Stimulated activated CD4-positive, alpha-beta T cell treated with anti-CD3 and anti-CD28 coated beads, Interleukin-15, amount 100 ng/mL, for 48 hours (primary cell): ENCODE data around the gene GMPPB.
"Not testable (repeated sequence)": the region's sequence is repeated elsewhere in the genome, so short reads cannot be mapped to it uniquely, and the experiment has no call there.

Experiments used
- DNase-seq, 2 donors: peaks; one replicate each; pipeline ENCODE4 v3.0.0-alpha.2; 2020; ENCODE audit warnings: low read depth in 2 of 2

The GMPPB gene

GRCh38 chr3:49723628-49724551, at the start of gene GMPPB:
GMPPB (minus strand) TSS chr3:49723951; CDS start chr3:49723726, 225 bp downstream.
- DNase-seq: peak; percentile 90 to 92

DNA sequence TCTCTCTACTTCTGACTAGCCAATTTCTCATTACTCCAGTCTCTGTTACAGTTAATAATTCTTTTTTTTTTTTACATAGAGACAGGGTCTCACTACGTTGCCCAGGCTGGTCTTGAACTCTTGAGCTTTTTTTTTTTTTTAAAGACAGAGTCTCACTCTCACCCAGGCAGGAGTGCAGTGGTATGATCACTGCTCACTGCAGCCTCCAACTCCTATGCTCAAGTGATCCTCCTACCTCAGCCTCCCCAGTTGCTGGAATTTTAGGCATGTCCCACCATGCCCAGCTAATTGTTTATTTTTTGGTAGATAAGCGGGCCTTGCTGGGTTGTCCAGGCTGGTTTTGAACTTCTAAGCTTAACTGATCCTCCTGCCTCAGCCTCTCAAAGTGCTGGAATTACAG, 49.0 kb upstream of the GMPPB start:
- no peak for DNase-seq

DNA sequence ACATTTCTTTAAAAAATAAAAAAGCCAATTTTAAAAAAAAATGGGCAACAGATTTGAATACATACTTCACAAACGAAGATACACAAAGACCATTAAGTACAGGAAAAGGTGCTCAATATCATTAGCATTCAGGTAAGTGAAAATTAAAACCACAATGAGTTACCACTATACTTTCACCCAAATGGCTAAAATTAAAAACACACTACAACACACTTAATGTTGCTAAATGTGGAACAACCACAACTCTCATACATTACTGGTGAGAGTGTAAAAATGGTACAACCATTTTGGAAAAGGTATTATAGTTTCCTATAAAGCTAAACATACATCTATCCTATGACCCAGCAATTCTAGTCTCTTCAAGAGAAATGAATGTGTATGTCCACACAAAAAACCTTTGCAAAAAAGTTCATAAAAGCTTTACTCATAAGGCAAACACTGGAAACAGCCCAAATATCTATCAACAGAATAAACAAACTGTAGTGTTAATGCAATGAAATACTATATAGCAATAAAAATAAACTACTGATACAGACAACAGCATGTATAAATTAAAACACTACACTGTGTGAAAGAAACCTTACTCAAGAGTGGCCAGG, 47.7 kb upstream of the GMPPB start:
- no peak for DNase-seq

- no peak for DNase-seq
Measured at GRCh38 chr3:49769926-49770325, 46.2 kb upstream of the GMPPB start.

- no peak for DNase-seq
Measured at GRCh38 chr3:49769286-49769915, 45.6 kb upstream of the GMPPB start.

GRCh38 chr3:49763981-49764380, 40.2 kb upstream of the GMPPB start:
- no peak for DNase-seq

DNA sequence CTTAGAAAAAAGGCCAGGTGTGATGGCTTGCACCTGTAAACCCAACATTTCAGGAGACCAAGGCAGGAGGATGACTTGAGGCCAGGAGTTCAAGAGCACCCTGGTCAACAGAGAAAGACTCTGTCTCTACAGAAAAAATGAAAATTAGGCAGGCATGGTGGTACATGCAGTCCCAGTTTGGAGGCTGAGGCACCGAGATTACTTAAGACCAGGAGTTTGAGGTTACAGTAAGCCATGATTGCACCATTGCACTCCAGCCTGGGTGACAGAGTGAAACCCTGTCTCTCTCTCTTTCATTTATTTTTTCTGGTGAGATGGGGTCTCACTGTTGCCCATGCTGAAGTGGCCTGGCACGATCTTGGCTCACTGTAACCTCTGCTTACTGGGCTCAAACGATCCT, 37.9 kb upstream of the GMPPB start:
- no peak for DNase-seq

- no peak for DNase-seq
Measured at GRCh38 chr3:49759226-49759625, 35.5 kb upstream of the GMPPB start.

- no peak for DNase-seq
Measured at GRCh38 chr3:49757197-49757596, 33.4 kb upstream of the GMPPB start.

GRCh38 chr3:49756036-49756435, 32.3 kb upstream of the GMPPB start:
- no peak for DNase-seq

DNA sequence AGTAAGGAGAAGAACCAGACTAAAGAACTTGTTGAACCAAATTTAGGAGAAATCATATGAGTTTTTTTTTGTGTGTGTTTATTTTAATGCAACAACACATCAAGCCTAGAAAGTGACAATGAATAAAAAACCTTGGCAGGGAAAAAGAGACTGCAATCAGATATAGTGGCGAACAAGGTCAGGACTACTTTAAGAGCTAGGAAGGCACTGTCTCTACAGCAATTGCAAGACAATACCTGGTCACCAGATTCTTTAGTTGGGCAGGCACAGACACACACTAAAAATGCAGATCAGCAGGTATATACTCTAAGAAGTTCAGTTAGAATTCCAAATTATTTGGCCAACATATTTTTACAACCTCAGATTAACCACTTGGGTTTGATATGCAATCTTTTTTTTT, 30.8 kb upstream of the GMPPB start:
- no peak for DNase-seq

- no peak for DNase-seq
Measured at GRCh38 chr3:49751501-49751900, 27.8 kb upstream of the GMPPB start.

GRCh38 chr3:49750056-49750455, 26.3 kb upstream of the GMPPB start:
- no peak for DNase-seq

GRCh38 chr3:49748874-49749273, 25.1 kb upstream of the GMPPB start:
- DNase-seq: not testable (repeated sequence)

GRCh38 chr3:49747792-49748480, 24.2 kb upstream of the GMPPB start:
- no peak for DNase-seq

DNA sequence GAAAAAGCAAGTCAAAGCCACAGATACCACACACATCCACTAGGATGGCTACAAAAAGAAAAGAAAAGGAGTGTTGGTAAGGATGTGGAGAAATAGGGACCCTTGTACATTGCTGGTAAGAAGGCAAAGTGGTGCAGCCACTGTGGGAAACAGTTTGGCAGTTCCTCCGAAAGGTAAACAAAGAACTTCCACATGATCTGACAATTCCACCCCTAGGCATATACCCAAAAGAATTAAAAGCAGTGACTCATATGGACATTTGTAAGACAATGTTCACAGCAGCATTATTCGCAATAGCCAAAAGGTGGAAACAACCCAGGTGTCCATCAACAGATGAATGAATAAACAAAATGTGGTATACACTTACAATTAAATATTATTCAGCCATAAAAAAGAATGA, 22.2 kb upstream of the GMPPB start:
- DNase-seq: no peak

- DNase-seq: no peak
Measured at GRCh38 chr3:49740427-49740826, 16.7 kb upstream of the GMPPB start.

- no peak for DNase-seq
Measured at GRCh38 chr3:49738067-49738713, 14.4 kb upstream of the GMPPB start.

- DNase-seq: no peak
Measured at GRCh38 chr3:49734752-49735151, 11.0 kb upstream of the GMPPB start.

- no peak for DNase-seq
Measured at GRCh38 chr3:49733551-49733950, 9.8 kb upstream of the GMPPB start.

GRCh38 chr3:49732597-49732996, 8.8 kb upstream of the GMPPB start:
- DNase-seq: no peak
